Kidney tubule cell (primary cell): ENCODE measurements around the gene PSMC1.

Experiments
- DNase-seq: peaks from one replicate; pipeline ENCODE4 v3.0.0-alpha.2; 2018; ENCODE audit warnings: low spot score

The PSMC1 gene

GRCh38 chr14:90302529-90303303, 46.4 kb downstream of the PSMC1 start:
- no peak for DNase-seq

DNA sequence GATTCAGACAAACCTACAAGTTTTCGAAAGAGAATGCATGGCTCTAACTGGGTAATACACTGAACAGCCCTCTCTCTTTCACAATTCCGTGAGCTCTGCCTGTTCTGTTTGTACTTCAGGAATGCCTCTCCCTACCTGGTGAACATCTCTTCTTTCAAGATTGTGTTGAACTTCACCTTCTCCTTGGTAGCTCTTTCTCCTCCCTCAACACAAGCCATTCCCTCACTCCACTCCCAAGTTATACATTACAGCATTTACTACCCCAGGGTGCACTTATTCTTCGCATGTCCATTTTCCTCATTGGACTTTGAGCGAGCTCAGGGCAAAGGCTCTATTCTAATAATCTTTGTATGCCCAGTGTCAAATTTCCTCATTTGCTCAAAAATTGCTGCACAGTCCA, 47.1 kb downstream of the PSMC1 start:
- no peak for DNase-seq

GRCh38 chr14:90304502-90304901, 48.1 kb downstream of the PSMC1 start:
- DNase-seq: no peak

GRCh38 chr14:90305176-90305601, 48.8 kb downstream of the PSMC1 start:
- peak; percentile 74 for DNase-seq

DNA sequence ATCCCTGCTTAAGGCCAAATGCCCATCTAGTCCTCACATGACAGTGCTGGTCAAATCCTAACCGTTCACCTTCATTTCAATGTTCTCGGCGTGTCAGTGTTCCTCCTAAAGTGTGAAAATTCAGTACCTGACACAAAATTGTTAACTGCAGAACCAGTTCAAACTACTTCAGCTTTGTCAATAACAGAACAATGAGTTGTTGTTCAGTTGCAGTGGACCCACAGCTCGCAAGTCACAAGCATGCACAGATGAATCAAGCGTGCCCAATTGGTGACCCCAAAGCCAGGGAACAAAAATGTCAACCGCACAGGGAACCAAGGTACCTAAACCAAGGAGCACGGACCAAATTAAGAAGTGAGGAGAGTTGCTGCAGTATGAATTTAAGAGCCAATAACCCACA, 52.2 kb downstream of the PSMC1 start:
- DNase-seq: no peak

DNA sequence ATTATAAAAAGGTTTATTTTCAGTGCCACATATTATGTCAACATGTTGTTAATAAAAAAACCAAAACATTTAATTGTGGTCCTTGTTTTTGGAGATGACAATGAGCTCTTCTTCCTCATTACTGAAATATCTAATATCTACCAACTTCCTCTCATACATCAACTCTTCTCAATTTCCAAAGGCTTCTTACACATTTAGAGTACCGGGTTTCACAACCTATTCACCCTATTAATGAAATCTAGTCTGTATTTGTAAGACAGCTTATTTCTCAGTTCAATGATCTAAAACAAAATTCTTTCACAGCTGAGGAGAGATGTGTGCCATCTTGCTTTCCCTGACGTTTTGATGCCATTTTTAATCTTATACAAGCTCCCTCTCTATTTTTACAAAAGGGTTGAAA, 60.9 kb downstream of the PSMC1 start:
- no peak for DNase-seq

- no peak for DNase-seq
Measured at GRCh38 chr14:90318016-90318415, 61.7 kb downstream of the PSMC1 start.

DNA sequence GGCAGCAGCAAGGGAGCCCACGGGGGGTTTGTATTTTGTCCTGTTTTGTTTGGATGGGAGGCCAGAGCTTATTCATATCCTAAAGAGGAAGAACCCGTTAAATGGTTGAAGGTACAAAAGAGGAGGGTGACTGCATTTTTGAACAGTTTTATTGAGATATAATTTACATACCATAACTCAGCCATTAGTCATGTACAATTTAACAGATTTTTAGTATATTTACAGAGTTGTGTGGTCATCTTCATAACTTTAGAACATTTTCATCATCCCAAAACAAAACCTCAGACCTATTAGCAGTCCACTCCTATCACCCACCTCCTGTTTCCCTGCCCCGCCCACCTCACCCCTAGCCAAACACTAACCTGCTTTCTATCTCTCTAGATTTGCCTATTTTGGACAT, 62.8 kb downstream of the PSMC1 start:
- DNase-seq: no peak

DNA sequence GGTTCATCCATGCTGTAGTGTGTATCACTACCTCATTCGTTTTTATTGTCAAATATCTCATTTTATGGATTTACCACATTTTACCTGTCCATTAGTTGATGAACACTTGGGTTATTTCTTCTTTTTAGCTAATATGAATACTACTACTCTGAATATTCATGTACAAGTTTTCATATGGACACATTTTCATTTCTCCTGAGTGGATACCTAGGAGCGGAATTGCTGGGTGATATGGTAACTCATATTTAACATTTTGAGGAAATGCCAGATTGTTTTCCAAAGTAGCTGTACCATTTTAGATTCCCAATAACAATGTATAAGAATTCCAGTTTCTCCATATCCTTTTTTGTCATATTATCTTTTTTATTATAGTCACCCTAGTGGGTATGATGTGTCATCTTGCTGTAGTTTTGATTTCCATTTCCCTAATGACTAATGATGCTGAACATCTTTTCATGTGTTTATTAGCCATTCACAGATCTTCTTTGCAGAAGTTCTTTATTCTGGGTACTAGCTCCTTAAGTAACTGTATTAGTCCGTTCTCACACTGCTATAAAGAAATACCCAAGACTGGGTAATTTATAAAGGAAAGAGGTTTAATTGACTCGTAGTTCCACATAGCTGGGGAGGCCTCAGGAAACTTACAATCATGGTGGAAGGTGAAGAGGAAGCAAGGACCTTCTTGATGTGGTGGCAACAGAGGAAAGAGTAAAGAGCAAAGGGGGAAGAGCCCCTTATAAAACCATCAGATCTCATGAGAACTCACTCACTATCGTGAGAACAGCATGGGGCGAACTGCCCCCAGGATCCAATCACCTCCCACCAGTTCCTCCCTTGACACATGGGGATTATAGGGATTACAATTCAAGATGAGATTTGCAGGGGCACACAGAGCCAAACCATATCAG, 63.5 kb downstream of the PSMC1 start:
- DNase-seq: no peak

GRCh38 chr14:90321891-90322290, 65.5 kb downstream of the PSMC1 start:
- DNase-seq: no peak
